ENCODE data around the gene FSTL1. TPM values are rescaled to one million over a fixed set of nuclear protein-coding genes. Genes with fewer than 3 reads are reported as not detected.

Gene FSTL1
- total RNA-seq, 1 experiment from 2014 or later = 20.7 TPM

DNA sequence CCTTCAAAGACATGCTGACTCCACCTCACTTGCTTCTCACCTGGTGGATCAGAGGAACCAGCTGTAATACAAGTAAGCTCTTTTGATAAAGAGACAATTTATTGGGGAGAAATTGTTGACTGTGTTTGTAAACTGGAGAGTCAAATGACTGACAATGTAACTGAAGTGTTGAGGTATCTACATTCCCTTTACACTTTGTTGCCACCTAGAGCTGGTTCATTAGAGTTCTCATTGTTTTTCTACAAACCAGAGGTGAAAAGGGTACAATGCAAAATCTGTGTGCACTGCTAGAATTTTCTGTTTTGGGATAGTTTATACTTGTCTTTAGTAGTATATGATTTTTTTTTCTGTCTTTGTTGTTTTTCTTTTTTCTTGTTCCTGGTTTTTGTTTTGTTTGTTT is 93.0 kb downstream of the FSTL1 start:
- H3K79me2 ChIP-seq (ENCODE audit: insufficient read depth, low read length) = no peaks in the 10 kb centered on the region
- no peaks in the 10 kb centered on the region for H3K27me3 ChIP-seq (ENCODE audit: insufficient read depth, low read length)
- no peak overlapping the region for H3K4me3 ChIP-seq (replicated peaks in 1 of 2; ENCODE audit: low read depth in 1 of 2, low read length in 2 of 2)
- no peaks in the 10 kb centered on the region for H3K4me1 ChIP-seq (ENCODE audit: control insufficient read depth in 1 of 2, insufficient read depth in 2 of 2, low read length in 2 of 2)
- no peak for DNase-seq (ENCODE audit: low read depth, low spot score)
- no peak for TF ChIP-seq YY1 (IDR thresholded peaks at IDR 0.05; ENCODE audit: extremely low read depth, insufficient replicate concordance, low read depth, low read length)
- TF ChIP-seq MAX (IDR thresholded peaks at IDR 0.05) = no peak
- TF ChIP-seq, protein P1, sequence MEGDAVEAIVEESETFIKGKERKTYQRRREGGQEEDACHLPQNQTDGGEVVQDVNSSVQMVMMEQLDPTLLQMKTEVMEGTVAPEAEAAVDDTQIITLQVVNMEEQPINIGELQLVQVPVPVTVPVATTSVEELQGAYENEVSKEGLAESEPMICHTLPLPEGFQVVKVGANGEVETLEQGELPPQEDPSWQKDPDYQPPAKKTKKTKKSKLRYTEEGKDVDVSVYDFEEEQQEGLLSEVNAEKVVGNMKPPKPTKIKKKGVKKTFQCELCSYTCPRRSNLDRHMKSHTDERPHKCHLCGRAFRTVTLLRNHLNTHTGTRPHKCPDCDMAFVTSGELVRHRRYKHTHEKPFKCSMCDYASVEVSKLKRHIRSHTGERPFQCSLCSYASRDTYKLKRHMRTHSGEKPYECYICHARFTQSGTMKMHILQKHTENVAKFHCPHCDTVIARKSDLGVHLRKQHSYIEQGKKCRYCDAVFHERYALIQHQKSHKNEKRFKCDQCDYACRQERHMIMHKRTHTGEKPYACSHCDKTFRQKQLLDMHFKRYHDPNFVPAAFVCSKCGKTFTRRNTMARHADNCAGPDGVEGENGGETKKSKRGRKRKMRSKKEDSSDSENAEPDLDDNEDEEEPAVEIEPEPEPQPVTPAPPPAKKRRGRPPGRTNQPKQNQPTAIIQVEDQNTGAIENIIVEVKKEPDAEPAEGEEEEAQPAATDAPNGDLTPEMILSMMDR (IDR thresholded peaks at IDR 0.05 in 2 of 3, conservative IDR thresholded peaks at IDR 0.05 in 1 of 3; ENCODE audit: borderline replicate concordance in 1 of 3, insufficient read depth in 1 of 3, low read depth in 2 of 3, low read length in 2 of 3) = 0 out of 6 replicates have a peak, but pooled peaks of 2 of the 3 experiments have one; percentile 10 to 16
- TF ChIP-seq POLR2AphosphoS5 (IDR thresholded peaks at IDR 0.05; ENCODE audit: low read depth, low read length) = no peak
- TF ChIP-seq TCF7L2 (IDR thresholded peaks at IDR 0.05; ENCODE audit: borderline replicate concordance, extremely low read depth, insufficient read depth, insufficient read length) = no peak
- TF ChIP-seq SRF (IDR thresholded peaks at IDR 0.05; ENCODE audit: low read depth) = no peak
- no peak for TF ChIP-seq ZBTB33 (IDR thresholded peaks at IDR 0.05; ENCODE audit: extremely low read depth, insufficient replicate concordance, low read length)
- TF ChIP-seq EZH2 (IDR thresholded peaks at IDR 0.05) = no peak
- no peak for TF ChIP-seq SIN3A (IDR thresholded peaks at IDR 0.05; ENCODE audit: low read depth)
- TF ChIP-seq RAD21 (IDR thresholded peaks at IDR 0.05; ENCODE audit: low read depth) = peak; percentile 48; the same call in 1 of the 2 replicates
- TF ChIP-seq EZH2phosphoT487 (IDR thresholded peaks at IDR 0.05; ENCODE audit: borderline replicate concordance) = no peak
- RAD21 ChIA-PET (ENCODE audit: low non-redundant PET in 1 of 2, low total read pairs in 2 of 2, uncharacterized antibody in 2 of 2, unreplicated experiment in 2 of 2) = no interaction called here
- ATAC-seq = peak; percentile 32; the same call in 1 of the 2 replicates
- no peak overlapping the region for H3K4me2 ChIP-seq (ENCODE audit: low read length)
- POLR2A ChIA-PET = interaction anchor here (0.9 kb wide), 1 partner anchor 8 kb away, joined by 3 read pairs; the partner anchor contains the start of gene LRRC58
- no peak overlapping the region for H3K9ac ChIP-seq (ENCODE audit: low read length)
- no peaks in the 10 kb centered on the region for H4K20me1 ChIP-seq (ENCODE audit: insufficient read depth)
- no peaks in the 10 kb centered on the region for H3K9me3 ChIP-seq (ENCODE audit: control insufficient read depth in 1 of 2, insufficient read depth in 1 of 2, low read depth in 1 of 2, low read length in 2 of 2)
- H2AFZ ChIP-seq (ENCODE audit: low read depth, low read length, poor library complexity, severe bottlenecking) = no peak overlapping the region
- BruUV-seq (replicated peaks) = no TSS peak
- intact Hi-C loops (cut with micrococcal nuclease) = loop anchor here (1.0 kb wide), 1 partner anchor 114 kb away; no protein-coding TSS in a partner anchor
- H3K9me2 ChIP-seq (ENCODE audit: insufficient read depth) = no peaks in the 10 kb centered on the region
- H3K27ac ChIP-seq (ENCODE audit: low read depth, low read length) = no peak overlapping the region
- H3K36me3 ChIP-seq (ENCODE audit: control insufficient read depth in 1 of 2, insufficient read depth in 2 of 2, low read length in 2 of 2) = no peaks in the 10 kb centered on the region
- CTCF ChIA-PET = interaction anchor here (1.1 kb wide), 1 partner anchor 113 kb away, joined by 4 read pairs; no protein-coding TSS in a partner anchor

All from HCT116 (cell line).